Mesangial cell (primary cell): ENCODE measurements around the gene TRIM42. TPM values are rescaled to one million over a fixed set of nuclear protein-coding genes. Genes with fewer than 3 reads are reported as not detected.

Experiments
- total RNA-seq: library from RNA; depleted of rRNA; stranded (reverse); fragments of >200 nt; gene quantifications from 2 replicates; pipeline ENCODE4 v1.2.3, GENCODE V29; 2015

Gene TRIM42
- total RNA-seq: not detected in 2 replicates

GRCh38 chr3:140677764-140678163, at the start of gene TRIM42:
Gene TRIM42, plus strand, starts transcription at chr3:140678064. Its CDS starts 166 bp downstream, at chr3:140678230.

